ENCODE results near the gene ICA1.

ICA1 gene

DNA sequence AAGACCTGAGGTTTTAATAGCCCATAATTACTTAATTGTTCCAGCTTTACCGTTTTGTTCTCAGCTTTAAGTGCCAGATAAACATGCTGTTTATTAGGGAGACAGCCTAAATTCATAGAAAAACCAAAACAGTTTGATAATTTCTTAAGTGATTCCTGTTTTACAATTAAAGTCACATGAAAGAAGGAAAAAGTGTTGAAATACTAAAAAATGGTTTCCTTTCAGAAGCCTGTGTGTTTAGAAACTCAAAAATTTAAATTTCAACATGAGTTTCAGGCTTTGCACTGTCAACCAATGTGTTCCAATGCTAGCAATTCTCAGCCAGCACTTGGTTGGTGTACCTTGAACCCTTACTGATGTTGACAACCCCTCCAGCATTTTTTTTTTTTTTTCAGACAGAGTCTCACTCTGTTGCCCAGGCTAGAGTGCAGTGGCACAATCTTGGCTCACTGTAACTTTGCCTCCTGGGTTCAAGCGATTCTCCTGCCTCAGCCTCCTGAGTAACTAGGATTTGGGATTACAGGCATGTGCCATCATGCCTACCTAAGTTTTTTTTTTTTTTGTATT lies 135.3 kb downstream of the ICA1 start:
- Histone ChIP-seq H3K36me3 (ENCODE audit: control insufficient read depth in 2 of 2, insufficient read depth in 1 of 2, low read length in 2 of 2) (no peaks in the 10 kb centered on the region), H3K4me1 (ENCODE audit: control insufficient read depth, insufficient read depth, low read length) (no peaks in the 10 kb centered on the region), H3K27ac (ENCODE audit: extremely low read depth, low read depth, low read length) (no peak overlapping the region), H3K4me3 (ENCODE audit: low read depth, low read length) (no peak overlapping the region), H3K9me3 (ENCODE audit: control insufficient read depth, insufficient read depth, low read depth, low read length) (no peaks in the 10 kb centered on the region)
- ChIA-PET CTCF (no interaction called here), POLR2A (no interaction called here)
- TF ChIP-seq, protein P1, sequence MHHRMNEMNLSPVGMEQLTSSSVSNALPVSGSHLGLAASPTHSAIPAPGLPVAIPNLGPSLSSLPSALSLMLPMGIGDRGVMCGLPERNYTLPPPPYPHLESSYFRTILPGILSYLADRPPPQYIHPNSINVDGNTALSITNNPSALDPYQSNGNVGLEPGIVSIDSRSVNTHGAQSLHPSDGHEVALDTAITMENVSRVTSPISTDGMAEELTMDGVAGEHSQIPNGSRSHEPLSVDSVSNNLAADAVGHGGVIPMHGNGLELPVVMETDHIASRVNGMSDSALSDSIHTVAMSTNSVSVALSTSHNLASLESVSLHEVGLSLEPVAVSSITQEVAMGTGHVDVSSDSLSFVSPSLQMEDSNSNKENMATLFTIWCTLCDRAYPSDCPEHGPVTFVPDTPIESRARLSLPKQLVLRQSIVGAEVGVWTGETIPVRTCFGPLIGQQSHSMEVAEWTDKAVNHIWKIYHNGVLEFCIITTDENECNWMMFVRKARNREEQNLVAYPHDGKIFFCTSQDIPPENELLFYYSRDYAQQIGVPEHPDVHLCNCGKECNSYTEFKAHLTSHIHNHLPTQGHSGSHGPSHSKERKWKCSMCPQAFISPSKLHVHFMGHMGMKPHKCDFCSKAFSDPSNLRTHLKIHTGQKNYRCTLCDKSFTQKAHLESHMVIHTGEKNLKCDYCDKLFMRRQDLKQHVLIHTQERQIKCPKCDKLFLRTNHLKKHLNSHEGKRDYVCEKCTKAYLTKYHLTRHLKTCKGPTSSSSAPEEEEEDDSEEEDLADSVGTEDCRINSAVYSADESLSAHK (tag by site-specific recombination; IDR thresholded peaks at IDR 0.05): no peak
- TF ChIP-seq, protein P2, sequence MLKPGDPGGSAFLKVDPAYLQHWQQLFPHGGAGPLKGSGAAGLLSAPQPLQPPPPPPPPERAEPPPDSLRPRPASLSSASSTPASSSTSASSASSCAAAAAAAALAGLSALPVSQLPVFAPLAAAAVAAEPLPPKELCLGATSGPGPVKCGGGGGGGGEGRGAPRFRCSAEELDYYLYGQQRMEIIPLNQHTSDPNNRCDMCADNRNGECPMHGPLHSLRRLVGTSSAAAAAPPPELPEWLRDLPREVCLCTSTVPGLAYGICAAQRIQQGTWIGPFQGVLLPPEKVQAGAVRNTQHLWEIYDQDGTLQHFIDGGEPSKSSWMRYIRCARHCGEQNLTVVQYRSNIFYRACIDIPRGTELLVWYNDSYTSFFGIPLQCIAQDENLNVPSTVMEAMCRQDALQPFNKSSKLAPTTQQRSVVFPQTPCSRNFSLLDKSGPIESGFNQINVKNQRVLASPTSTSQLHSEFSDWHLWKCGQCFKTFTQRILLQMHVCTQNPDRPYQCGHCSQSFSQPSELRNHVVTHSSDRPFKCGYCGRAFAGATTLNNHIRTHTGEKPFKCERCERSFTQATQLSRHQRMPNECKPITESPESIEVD (tag by site-specific recombination; IDR thresholded peaks at IDR 0.05): peak; percentile 40; the same call in 1 of the 2 replicates
- TF ChIP-seq ZNF155 (tag by site-specific recombination; IDR thresholded peaks at IDR 0.05) (no peak), ZBTB20 (tag by site-specific recombination; IDR thresholded peaks at IDR 0.05) (no peak), ZNF48 (tag by site-specific recombination; IDR thresholded peaks at IDR 0.05) (no peak), KLF10 (tag by site-specific recombination; IDR thresholded peaks at IDR 0.05) (no peak)
- TF ChIP-seq, protein P3, sequence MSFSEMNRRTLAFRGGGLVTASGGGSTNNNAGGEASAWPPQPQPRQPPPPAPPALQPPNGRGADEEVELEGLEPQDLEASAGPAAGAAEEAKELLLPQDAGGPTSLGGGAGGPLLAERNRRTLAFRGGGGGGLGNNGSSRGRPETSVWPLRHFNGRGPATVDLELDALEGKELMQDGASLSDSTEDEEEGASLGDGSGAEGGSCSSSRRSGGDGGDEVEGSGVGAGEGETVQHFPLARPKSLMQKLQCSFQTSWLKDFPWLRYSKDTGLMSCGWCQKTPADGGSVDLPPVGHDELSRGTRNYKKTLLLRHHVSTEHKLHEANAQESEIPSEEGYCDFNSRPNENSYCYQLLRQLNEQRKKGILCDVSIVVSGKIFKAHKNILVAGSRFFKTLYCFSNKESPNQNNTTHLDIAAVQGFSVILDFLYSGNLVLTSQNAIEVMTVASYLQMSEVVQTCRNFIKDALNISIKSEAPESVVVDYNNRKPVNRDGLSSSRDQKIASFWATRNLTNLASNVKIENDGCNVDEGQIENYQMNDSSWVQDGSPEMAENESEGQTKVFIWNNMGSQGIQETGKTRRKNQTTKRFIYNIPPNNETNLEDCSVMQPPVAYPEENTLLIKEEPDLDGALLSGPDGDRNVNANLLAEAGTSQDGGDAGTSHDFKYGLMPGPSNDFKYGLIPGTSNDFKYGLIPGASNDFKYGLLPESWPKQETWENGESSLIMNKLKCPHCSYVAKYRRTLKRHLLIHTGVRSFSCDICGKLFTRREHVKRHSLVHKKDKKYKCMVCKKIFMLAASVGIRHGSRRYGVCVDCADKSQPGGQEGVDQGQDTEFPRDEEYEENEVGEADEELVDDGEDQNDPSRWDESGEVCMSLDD (tag by site-specific recombination; IDR thresholded peaks at IDR 0.05): no peak
- TF ChIP-seq, protein P4, sequence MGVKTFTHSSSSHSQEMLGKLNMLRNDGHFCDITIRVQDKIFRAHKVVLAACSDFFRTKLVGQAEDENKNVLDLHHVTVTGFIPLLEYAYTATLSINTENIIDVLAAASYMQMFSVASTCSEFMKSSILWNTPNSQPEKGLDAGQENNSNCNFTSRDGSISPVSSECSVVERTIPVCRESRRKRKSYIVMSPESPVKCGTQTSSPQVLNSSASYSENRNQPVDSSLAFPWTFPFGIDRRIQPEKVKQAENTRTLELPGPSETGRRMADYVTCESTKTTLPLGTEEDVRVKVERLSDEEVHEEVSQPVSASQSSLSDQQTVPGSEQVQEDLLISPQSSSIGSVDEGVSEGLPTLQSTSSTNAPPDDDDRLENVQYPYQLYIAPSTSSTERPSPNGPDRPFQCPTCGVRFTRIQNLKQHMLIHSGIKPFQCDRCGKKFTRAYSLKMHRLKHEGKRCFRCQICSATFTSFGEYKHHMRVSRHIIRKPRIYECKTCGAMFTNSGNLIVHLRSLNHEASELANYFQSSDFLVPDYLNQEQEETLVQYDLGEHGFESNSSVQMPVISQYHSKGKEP (tag by site-specific recombination; IDR thresholded peaks at IDR 0.05): no peak

DNA sequence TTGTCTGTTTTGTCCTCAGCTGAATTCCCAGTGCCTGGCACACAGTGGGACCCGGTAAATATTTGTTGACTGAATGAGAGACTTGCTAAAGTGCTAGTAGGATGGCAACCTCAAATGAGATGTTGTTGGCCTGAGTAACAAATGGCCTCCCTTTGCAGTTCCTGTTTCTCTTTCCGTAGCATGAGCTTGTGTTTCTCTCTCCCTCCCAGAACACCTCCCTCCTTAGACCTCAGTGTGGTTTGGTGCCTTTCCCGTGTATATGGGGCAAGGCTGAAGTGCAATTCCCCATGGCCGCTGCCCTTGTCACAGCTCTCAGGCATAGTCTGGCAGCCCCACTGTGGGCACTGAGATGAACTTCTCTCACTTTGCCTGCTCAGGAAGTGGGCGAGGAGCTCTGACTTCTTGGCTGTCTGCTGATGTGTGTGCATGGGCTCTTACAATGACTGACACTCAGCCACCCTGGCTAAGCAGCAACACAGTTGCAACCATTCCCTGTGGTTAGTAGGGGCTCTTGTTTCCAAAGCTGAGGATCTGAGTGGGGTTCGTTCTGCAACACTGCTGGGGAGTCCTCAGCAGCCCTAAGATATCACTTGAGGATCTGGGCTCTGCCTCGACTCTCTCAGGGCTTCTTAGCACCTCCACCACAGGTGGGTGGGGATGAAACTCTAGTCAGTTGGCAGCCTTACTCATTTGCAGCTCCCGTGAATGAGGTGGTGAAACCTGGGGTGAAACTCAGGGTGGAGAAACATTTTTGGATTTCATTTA lies 136.1 kb downstream of the ICA1 start:
- no peaks in the 10 kb centered on the region for H3K9me3 ChIP-seq (ENCODE audit: control insufficient read depth, insufficient read depth, low read depth, low read length)
- ChIA-PET POLR2A (no interaction called here), CTCF (no interaction called here)
- H3K4me1 ChIP-seq (ENCODE audit: control insufficient read depth, insufficient read depth, low read length): no peaks in the 10 kb centered on the region
- no peaks in the 10 kb centered on the region for H3K36me3 ChIP-seq (ENCODE audit: control insufficient read depth in 2 of 2, insufficient read depth in 1 of 2, low read length in 2 of 2)
- TF ChIP-seq ZNF140 (tag by site-specific recombination; IDR thresholded peaks at IDR 0.05): no peak
- TF ChIP-seq, protein P5, sequence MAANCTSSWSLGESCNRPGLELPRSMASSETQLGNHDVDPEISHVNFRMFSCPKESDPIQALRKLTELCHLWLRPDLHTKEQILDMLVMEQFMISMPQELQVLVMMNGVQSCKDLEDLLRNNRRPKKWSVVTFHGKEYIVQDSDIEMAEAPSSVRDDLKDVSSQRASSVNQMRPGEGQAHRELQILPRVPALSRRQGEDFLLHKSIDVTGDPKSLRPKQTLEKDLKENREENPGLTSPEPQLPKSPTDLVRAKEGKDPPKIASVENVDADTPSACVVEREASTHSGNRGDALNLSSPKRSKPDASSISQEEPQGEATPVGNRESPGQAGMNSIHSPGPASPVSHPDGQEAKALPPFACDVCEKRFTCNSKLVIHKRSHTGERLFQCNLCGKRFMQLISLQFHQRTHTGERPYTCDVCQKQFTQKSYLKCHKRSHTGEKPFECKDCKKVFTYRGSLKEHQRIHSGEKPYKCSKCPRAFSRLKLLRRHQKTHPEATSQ (tag by site-specific recombination; IDR thresholded peaks at IDR 0.05): no peak
- TF ChIP-seq FEZF1 (tag by site-specific recombination; IDR thresholded peaks at IDR 0.05): no peak
- TF ChIP-seq RBAK (tag by site-specific recombination; IDR thresholded peaks at IDR 0.05): no peak
- no peak for TF ChIP-seq ZNF302 (tag by site-specific recombination; IDR thresholded peaks at IDR 0.05; ENCODE audit: low read depth)
- TF ChIP-seq SP7 (tag by site-specific recombination; IDR thresholded peaks at IDR 0.05): no peak
- TF ChIP-seq ZNF214 (tag by site-specific recombination; IDR thresholded peaks at IDR 0.05; ENCODE audit: borderline replicate concordance): no peak
- no peak for TF ChIP-seq ZNF132 (tag by site-specific recombination; IDR thresholded peaks at IDR 0.05; ENCODE audit: borderline replicate concordance)
- H3K27ac ChIP-seq (ENCODE audit: extremely low read depth, low read depth, low read length): no peak overlapping the region
- no peak overlapping the region for H3K4me3 ChIP-seq (ENCODE audit: low read depth, low read length)

Data from HEK293 (cell line).